Glomerular visceral epithelial cell (primary cell): ENCODE data around the gene PWWP2B.

Experiments used
- DNase-seq: peaks from one replicate; pipeline ENCODE4 v3.0.0-alpha.2; 2016; ENCODE audit errors: extremely low spot score

The PWWP2B gene

DNA sequence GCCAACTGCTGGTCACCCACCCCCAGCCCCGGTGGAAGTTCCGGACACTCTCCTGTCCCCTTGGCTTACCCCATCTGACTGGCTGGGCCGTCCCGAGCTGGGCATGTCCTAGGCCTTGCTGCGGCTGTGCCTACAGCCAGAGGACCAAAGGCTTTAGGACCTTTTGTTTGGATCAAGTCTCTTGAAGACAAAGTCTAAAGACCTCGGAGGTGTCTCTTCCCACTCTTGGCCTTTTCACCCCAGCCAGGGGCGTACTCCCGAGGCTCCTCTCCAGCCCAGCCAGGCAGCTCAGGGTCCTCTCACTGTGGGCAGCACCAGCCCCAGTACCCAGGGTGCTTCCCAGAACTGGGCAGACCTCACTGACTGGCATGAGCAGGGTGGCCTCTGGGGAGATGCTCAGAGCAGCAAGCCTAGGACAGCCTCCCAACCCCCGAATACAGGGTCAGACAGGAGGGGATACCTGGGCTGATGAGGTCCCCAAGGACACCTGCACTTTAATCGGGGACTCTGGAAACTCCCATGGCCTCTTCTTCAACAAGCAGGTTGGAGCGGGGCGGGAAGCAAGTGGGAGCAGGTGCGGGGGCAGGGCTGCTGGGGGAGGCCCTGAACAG, 2.7 kb upstream of the PWWP2B start:
- DNase-seq: no peak

- no peak for DNase-seq
These were observed 1.9 kb upstream of the PWWP2B start for GRCh38 chr10:132394936-132395703.

DNA sequence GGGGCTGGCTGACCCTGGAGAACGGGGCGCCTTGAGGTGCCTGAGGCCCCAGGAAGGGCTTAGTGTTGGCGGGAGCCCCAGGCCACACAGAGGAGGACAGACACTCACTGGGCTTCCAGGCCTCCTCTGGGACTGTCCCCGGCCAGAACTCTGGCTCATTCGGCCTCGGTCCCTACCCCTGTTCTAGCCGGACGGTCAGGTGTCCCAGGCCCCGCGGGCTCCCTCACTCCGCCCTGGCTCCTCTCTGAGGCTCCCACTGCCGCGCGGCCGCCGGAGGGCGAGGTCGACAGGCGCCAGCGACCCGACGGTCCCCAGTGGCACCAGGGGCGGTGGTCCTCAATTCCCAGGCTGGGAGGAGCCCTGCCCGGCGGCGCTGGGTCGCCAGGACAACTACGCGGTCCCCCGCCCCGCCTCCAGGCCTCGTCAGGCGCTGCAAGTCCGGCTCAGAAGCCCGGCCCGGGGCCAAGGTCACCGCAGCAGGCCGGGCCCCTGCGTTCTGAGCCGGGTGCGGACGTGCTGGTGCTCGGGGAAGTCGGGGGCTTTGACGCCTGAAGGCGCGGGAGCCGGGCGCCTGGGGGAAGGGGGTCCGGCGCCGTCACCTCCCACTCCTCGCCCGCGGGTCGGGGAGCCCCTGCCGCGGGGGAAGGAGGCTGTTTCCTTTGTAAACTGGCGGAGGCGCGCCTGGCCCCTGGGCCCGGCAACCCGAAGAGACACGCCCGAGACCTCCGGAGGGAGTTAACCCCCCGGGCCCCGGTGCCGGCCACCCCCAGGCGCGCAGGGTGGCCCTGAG, 1.1 kb upstream of the PWWP2B start:
- no peak for DNase-seq

DNA sequence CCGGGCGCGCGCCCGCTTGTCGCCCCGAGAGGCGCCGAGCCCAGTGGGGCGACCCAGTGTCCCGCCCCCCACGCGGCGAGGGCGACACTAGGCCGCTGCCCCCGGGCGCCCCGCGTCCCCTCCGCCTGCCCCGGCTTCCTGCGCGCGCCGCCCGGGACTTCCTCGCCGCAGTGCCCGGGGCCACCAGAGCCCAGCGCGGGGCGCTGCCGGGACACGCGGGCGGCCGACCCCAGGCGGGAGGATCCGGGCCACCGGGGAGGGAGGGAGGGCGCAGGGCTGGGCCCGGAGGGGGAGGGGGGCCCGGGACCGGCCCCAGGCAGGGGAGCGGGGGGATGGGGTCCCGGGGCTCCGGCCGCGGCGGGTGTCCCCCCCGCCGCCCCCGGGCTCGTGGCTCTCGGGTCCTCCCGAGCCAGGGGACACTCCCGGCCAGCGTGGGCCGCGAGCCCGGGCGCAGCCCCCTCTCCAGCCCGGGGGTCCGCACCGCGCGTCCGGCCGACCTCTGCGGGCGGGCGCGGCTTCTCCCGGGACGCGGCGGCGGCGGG, 435 bp upstream of the PWWP2B start:
- peak; percentile 47 for DNase-seq

- peak; percentile 30 for DNase-seq
These were observed 918 bp downstream of the PWWP2B start for GRCh38 chr10:132397671-132398565.

GRCh38 chr10:132398566-132398991, 1.6 kb downstream of the PWWP2B start:
- no peak for DNase-seq

- no peak for DNase-seq
These were observed 2.4 kb downstream of the PWWP2B start for GRCh38 chr10:132399117-132400035.

DNA sequence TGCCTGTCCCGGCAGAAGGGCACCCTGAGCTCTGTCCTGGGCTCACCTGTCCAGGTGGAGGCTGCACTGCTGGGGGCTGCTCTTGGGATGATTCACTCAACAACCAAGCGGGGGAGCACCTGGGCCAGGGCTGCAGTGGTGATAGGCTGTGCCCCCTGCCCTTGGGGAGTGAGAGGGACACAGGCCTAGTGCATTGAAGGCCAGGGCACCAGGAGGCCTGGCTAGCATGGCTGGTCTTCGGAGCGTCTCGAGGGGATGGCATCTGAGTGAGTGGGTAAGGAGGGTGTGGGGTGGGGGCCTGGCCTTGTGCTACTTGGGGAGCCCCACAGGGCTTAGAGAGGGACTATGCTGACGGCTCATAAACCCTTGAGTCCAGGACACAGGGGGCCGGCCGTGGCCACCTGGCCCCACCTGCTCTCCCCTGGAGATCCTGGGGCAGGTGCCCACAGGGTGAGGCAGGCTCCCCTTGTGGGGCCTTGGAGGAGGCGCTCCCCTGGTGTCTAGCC, 3.1 kb downstream of the PWWP2B start:
- DNase-seq: no peak

DNA sequence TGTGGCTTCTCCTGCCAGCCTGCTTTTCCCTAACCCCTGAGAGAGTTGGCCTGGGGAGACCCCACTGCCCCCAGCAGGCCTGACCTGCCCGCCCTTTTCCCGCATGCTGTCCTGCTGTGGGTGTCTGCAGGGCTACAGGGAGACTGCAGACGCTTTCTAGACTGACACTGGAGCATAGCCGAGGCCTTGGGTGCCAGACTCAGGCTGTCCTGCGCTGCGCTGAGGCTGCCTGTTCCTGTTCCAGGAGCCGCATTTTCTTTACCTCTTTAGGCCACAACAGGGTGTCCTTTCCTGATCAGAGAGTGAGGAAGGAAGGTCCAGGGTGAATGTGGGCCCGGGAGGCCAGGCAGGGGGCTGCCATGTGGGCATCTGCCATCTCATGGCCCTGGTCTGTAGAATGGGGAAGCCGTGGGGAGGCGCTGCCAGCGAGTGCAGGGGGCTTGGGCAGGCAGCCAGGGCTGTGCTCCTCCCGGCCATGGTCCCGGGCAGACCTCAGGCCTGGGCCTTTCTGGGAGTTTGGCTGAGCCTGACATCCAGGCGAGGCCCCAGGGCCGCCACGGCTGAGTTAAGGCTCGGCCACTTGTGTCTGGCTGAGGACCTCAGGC, 3.6 kb downstream of the PWWP2B start:
- DNase-seq: no peak

DNA sequence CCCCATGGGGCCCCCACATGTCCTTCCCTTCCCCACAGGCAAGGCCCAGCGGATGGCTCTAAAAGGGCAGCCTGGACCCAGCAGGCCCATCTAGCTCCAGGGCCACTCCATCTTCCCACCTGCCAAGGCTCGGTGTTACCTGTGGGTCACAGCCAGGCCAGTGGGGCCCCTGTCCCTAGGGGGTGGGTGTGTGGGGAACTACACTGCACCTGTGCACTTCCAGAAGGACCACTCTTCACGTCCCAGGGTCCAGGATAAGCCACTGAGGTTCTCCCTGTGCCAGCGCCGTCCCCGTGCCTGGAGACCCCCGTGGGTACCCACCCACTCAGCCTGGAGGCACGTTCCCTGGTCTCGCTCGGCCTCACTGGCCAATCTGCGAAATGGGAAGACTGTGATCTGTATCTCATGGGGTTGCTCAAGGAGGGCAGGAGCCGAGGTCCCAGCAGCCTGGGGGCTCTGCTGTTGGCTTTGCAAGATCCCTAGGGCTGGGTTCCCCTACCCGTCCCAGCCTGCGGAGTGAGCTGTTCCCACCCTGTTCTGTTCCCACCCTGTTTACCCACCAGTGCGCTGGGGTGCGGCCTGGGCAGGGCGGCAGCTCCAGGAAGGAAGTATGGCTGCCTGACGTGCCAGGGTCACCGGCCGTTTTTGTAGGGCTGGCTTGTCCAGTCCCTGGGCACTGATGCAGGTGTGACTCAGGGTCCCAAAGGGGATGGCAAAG, 4.6 kb downstream of the PWWP2B start:
- DNase-seq: no peak

DNA sequence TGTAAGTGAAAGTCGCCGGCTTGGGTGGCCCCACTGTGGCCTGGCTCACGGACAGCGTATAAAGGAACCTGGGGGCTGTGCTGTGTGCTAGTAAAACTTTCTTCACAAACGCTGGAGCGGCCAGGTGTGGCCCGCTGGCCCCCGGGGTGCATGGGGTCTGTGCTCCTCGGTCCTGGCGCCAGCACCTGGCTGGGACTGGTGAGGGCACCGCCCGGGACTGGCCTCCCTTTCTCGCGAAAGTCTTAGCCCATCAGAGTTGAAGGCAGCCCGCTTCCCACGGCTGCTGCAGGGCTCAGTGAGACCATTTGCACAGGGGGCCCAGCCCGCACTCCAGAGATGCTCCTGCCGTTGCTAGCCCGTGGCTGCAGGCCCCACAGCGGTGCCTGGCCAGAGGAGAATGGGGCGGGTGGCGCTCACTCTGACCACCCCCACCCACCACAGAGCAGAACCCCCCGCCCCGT, 5.8 kb downstream of the PWWP2B start:
- DNase-seq: no peak

- no peak for DNase-seq
These were observed 6.6 kb downstream of the PWWP2B start for GRCh38 chr10:132403511-132404168.

GRCh38 chr10:132404169-132404880, 7.3 kb downstream of the PWWP2B start:
- DNase-seq: no peak

GRCh38 chr10:132404911-132405462, 8.0 kb downstream of the PWWP2B start:
- no peak for DNase-seq

DNA sequence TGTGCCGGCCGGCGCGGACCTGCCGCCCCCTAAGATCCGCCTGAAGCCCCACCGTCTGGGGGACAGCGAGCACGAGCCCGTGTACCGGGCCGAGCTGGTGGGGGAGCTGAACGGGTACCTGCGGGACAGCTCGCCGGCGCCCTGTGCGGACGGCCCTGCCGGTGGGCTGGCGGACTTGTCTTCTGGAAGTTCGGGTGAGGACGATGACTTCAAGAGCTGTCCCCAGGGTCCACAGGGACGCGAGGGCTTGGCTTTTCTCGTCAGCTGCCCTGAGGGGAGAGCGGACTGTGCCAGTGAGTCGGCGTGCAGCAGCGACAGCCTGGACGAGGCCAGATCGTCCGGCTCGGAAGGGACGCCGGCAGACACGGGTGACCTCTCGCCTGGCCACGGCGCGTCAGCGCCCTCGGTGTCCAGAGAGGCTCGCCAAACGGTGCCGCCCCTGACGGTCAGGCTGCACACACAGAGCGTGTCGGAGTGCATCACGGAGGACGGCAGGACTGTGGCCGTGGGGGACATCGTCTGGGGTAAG, 8.5 kb downstream of the PWWP2B start:
- DNase-seq: no peak

DNA sequence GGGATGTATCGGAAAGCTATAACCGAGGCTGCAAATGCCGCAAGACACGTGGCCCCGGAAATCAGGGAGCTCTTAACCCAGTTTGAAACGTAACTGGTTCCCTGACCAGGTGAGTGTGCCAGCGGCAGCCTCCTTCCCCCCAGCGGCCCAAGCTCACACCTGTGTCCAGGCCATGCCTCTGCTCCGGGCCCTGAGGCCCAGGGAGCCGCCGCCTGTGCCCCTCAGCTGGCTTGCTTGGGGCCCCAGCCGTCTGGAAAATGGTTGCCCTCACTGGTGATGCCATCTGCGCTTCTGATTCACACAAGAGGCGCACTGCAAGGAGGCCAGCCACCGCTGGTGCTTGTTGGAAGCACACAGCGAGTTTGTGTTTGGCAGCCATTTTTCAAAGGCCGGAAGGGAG, 9.2 kb downstream of the PWWP2B start:
- DNase-seq: no peak

- no peak for DNase-seq
These were observed 9.8 kb downstream of the PWWP2B start for GRCh38 chr10:132406750-132407149.
